Measurements from ENCODE around the gene IGSF6. TPM values are rescaled to one million over a fixed set of nuclear protein-coding genes. Genes with fewer than 3 reads are reported as not detected.

IGSF6 gene
- total and polyA plus RNA-seq, 2 of the 8 experiments (the other 6 are each of a cell fraction or from before 2014, with no cell fraction given) = not detected

DNA sequence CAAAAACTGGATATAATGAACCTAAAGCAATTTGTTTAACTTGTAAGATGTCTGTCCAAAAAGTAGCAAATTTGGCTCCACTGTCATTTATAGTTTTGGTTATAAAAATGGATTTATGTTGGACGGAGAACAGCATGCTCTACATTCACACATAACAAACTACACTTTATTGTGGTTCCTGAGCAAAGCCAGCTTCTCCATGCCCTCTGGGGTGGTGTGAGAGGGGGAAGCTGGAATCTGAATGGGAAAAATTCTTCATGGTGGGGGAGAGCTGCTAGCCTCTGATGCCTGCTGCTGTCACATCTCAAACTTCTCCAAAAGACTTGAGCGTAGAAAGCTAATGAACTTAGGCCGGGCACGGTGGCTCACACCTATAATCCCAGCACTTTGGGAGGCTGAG, 62.9 kb downstream of the IGSF6 start:
- CTCF ChIA-PET (ENCODE audit: partially characterized antibody) = interaction anchor here (1.2 to 1.4 kb wide), 2 partner anchors 47 to 56 kb away, joined by 3 to 5 read pairs; no protein-coding TSS in a partner anchor
- H3K56ac ChIP-seq (replicated peaks; ENCODE audit: insufficient read length, low read depth, low read length) = no peak overlapping the region
- TF ChIP-seq PHF8 (conservative IDR thresholded peaks at IDR 0.05; ENCODE audit: low read depth, low read length) (no peak), CTBP2 (IDR thresholded peaks at IDR 0.05; ENCODE audit: borderline replicate concordance, insufficient read depth, insufficient read length, low read length) (no peak), NRF1 (IDR thresholded peaks at IDR 0.05; ENCODE audit: low read depth, low read length) (no peak), NANOG (IDR thresholded peaks at IDR 0.05; ENCODE audit: insufficient read depth, low read depth, low read length, poor library complexity, severe bottlenecking) (no peak), RAD21 (IDR thresholded peaks at IDR 0.05 in 1 of 2, conservative IDR thresholded peaks at IDR 0.05 in 1 of 2; ENCODE audit: low read depth in 2 of 2, low read length in 2 of 2) (no peak), TAF1 (IDR thresholded peaks at IDR 0.05; ENCODE audit: low read depth, low read length) (no peak), RXRA (IDR thresholded peaks at IDR 0.05; ENCODE audit: insufficient read depth, low read depth, low read length) (no peak), GTF2F1 (IDR thresholded peaks at IDR 0.05; ENCODE audit: borderline replicate concordance, low read depth, low read length) (no peak), TBP (IDR thresholded peaks at IDR 0.05; ENCODE audit: low read depth, low read length) (no peak), BRCA1 (IDR thresholded peaks at IDR 0.05; ENCODE audit: low read depth, low read length) (no peak), MAFK (IDR thresholded peaks at IDR 0.05; ENCODE audit: low read depth, low read length) (no peak), CEBPB (IDR thresholded peaks at IDR 0.05; ENCODE audit: low read depth, low read length) (no peak), CREB1 (IDR thresholded peaks at IDR 0.05) (no peak)
- TF ChIP-seq, protein P1, sequence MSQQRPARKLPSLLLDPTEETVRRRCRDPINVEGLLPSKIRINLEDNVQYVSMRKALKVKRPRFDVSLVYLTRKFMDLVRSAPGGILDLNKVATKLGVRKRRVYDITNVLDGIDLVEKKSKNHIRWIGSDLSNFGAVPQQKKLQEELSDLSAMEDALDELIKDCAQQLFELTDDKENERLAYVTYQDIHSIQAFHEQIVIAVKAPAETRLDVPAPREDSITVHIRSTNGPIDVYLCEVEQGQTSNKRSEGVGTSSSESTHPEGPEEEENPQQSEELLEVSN (IDR thresholded peaks at IDR 0.05) = no peak

More for the DNA sequence above, 62.9 kb downstream of the IGSF6 start:
- H3K9me3 ChIP-seq (ENCODE audit: insufficient read depth in 2 of 2, low read depth in 1 of 2, low read length in 1 of 2) = no peaks in the 10 kb centered on the region
- DNase-seq (ENCODE audit: low read depth in 1 of 2, low spot score in 2 of 2) = no peak
- no peak overlapping the region for H3K4me3 ChIP-seq (ENCODE audit: extremely low read depth in 1 of 4, insufficient read depth in 2 of 4, low read depth in 3 of 4, low read length in 4 of 4)
- no peaks in the 10 kb centered on the region for H4K20me1 ChIP-seq (replicated peaks in 1 of 2; ENCODE audit: control insufficient read depth in 1 of 2, insufficient read depth in 2 of 2, low read length in 2 of 2)
- no peak overlapping the region for H2BK15ac ChIP-seq (ENCODE audit: low read length)
- H3K4ac ChIP-seq (replicated peaks; ENCODE audit: insufficient read length, low read depth, low read length) = no peak overlapping the region
- H3K18ac ChIP-seq (ENCODE audit: extremely low read depth, low read length) = no peak overlapping the region
- WGBS, 2 experiments (ENCODE audit: extremely low coverage in 1 of 2, insufficient coverage in 1 of 2, insufficient read length in 1 of 2, insufficient replicate concordance in 2 of 2, low coverage in 1 of 2, low lambda C conversion rate in 2 of 2, missing lambda C conversion rate in 1 of 2) = 76% methylated on average over 4 of the region's 4 CpGs; no CpG with 5 or more reads in 1 of the 2 experiments
- H2BK5ac ChIP-seq (ENCODE audit: low read depth, low read length) = no peak overlapping the region
- H3K23me2 ChIP-seq (ENCODE audit: low read depth, low read length) = peaks cover 2% of the 10 kb centered on the region; the same call in 1 of the 2 replicates
- H3K14ac ChIP-seq (ENCODE audit: insufficient read length) = no peak overlapping the region
- H3K79me1 ChIP-seq (ENCODE audit: low read depth, low read length) = no peaks in the 10 kb centered on the region
- H3K4me2 ChIP-seq (ENCODE audit: insufficient read depth in 1 of 2, low read depth in 2 of 2, low read length in 2 of 2) = no peak overlapping the region
- H2BK12ac ChIP-seq (ENCODE audit: low read depth, low read length) = no peak overlapping the region
- no peaks in the 10 kb centered on the region for H3K27me3 ChIP-seq (replicated peaks in 1 of 4; ENCODE audit: control insufficient read depth in 3 of 4, extremely low read depth in 1 of 4, insufficient read depth in 3 of 4, low read length in 3 of 4)
- POLR2A ChIA-PET (ENCODE audit: partially characterized antibody) = interaction anchor here (1.9 kb wide), 1 partner anchor 9 kb away, joined by 5 read pairs; no protein-coding TSS in a partner anchor
- H3K79me2 ChIP-seq (ENCODE audit: control insufficient read depth in 1 of 2, insufficient read depth in 2 of 2, low read length in 2 of 2) = no peaks in the 10 kb centered on the region
- no peak overlapping the region for H4K91ac ChIP-seq (replicated peaks; ENCODE audit: insufficient read length, low read length)
- H4K5ac ChIP-seq (ENCODE audit: insufficient read length, low read depth, low read length) = no peak overlapping the region
- H2AFZ ChIP-seq (ENCODE audit: low read length) = no peak overlapping the region
- H3K4me1 ChIP-seq (replicated peaks in 1 of 4; ENCODE audit: control insufficient read depth in 3 of 4, insufficient read depth in 4 of 4, low read length in 3 of 4) = no peaks in the 10 kb centered on the region
- H2BK20ac ChIP-seq (ENCODE audit: low read length) = no peak overlapping the region
- no peak for FAIRE-seq
- no peak overlapping the region for H2AK5ac ChIP-seq (ENCODE audit: low read depth, low read length)
- H3K23ac ChIP-seq (ENCODE audit: insufficient read length) = no peak overlapping the region
- H3K27ac ChIP-seq (ENCODE audit: low read depth, low read length) = no peak overlapping the region
- H3K9ac ChIP-seq (replicated peaks in 1 of 4; ENCODE audit: extremely low read depth in 1 of 4, low read depth in 3 of 4, low read length in 3 of 4) = no peak overlapping the region
- no peak overlapping the region for H2BK120ac ChIP-seq (replicated peaks; ENCODE audit: low read depth, low read length)
- no peaks in the 10 kb centered on the region for H3K36me3 ChIP-seq (ENCODE audit: control insufficient read depth in 2 of 4, insufficient read depth in 4 of 4, low read length in 3 of 4)
- no peak overlapping the region for H4K8ac ChIP-seq (ENCODE audit: extremely low read depth, insufficient read depth, low read length)
